K562 (cell line): ENCODE results near the gene SNX30. TPM values are rescaled to one million over a fixed set of nuclear protein-coding genes. Genes with fewer than 3 reads are reported as not detected.

Experiments
- BCL6 ChIP-seq: fragments of 250-450 bp; sonication (Bioruptor Pico); IDR thresholded peaks from 2 replicates; pipeline ENCODE4 v1.4.0; 2020
- BDP1 ChIP-seq: IDR thresholded peaks from 3 replicates; pipeline ENCODE4 v1.6.1; 2011; ENCODE audit not compliant: insufficient read length, insufficient read depth
- CGGBP1 ChIP-seq: fragments of 250-450 bp; sonication (Bioruptor Pico); IDR thresholded peaks from 2 replicates; pipeline ENCODE4 v1.9.0; 2021; ENCODE audit warnings: mild to moderate bottlenecking
- HLTF ChIP-seq: fragments of 450-650 bp; IDR thresholded peaks from 2 replicates; pipeline ENCODE4 v1.6.1; 2016
- HOMEZ ChIP-seq: fragments of 250-450 bp; sonication (Bioruptor Pico); IDR thresholded peaks from 2 replicates; pipeline ENCODE4 v1.4.0; 2020; ENCODE audit warnings: mild to moderate bottlenecking, moderate library complexity
- MAZ ChIP-seq, 2 experiments: fragments of 450-650 bp in 1 of 2; sonication (generic) in 1 of 2; formaldehyde crosslinking; IDR thresholded peaks in 1 of 2; conservative IDR thresholded peaks in 1 of 2; 2 replicates each; pipeline versions ENCODE4 v1.4.0 to v1.5.0; 2020; ENCODE audit warnings: mild to moderate bottlenecking in 1 of 2, missing genetic modification reagents in 1 of 2
- MBD1 ChIP-seq: fragments of 250-450 bp; sonication (Bioruptor Pico); IDR thresholded peaks from 2 replicates; pipeline ENCODE4 v1.8.0; 2022; ENCODE audit warnings: inconsistent platforms
- MNT ChIP-seq, 2 experiments: fragments of 450-650 bp; conservative IDR thresholded peaks; 2 replicates each; pipeline ENCODE4 v1.6.1; 2017; ENCODE audit warnings: mild to moderate bottlenecking in 2 of 2, moderate library complexity in 2 of 2
- NFATC3 ChIP-seq: fragments of 450-650 bp; IDR thresholded peaks from 2 replicates; pipeline ENCODE4 v1.6.1; 2017; ENCODE audit warnings: mild to moderate bottlenecking
- NFRKB ChIP-seq: fragments of 450-650 bp; IDR thresholded peaks from 2 replicates; pipeline ENCODE4 v1.6.1; 2016; ENCODE audit warnings: low read depth
- NFYB ChIP-seq: IDR thresholded peaks from 2 replicates; pipeline ENCODE4 v1.6.1; 2011; ENCODE audit warnings: mild to moderate bottlenecking, moderate library complexity; ENCODE audit not compliant: insufficient read length; ENCODE audit errors: extremely low read depth
- NKRF ChIP-seq: fragments of 450-650 bp; IDR thresholded peaks from 2 replicates; pipeline ENCODE4 v1.6.1; 2016; ENCODE audit warnings: borderline replicate concordance
- ZBTB7A ChIP-seq: IDR thresholded peaks from 2 replicates; pipeline ENCODE4 v1.6.1; 2011; ENCODE audit warnings: low read depth, mild to moderate bottlenecking, low read length, moderate library complexity, borderline replicate concordance; ENCODE audit not compliant: control insufficient read depth
- ZEB2 ChIP-seq: fragments of 450-650 bp; IDR thresholded peaks from 2 replicates; pipeline ENCODE4 v1.6.1; 2016
- ZFP1 ChIP-seq: fragments of 450-650 bp; formaldehyde crosslinking; IDR thresholded peaks from 2 replicates; pipeline ENCODE4 v1.4.0; 2020; ENCODE audit warnings: mild to moderate bottlenecking, mixed read lengths
- ZNF24 ChIP-seq: fragments of 450-650 bp; IDR thresholded peaks from 2 replicates; pipeline ENCODE4 v1.6.1; 2016
- ZNF644 ChIP-seq: fragments of 200-800 bp; sonication (Bioruptor generic); IDR thresholded peaks from 2 replicates; pipeline ENCODE4 v1.6.1; 2016; ENCODE audit warnings: low read depth, missing genetic modification characterization, missing compliant biosample characterization
- polyA plus RNA-seq, 8 experiments: library from polyadenylated mRNA; depleted of rRNA in 4 of 8; stranded (reverse) in 5 of 8; unstranded in 3 of 8; fragments of >200 nt; fragmentation: Nextera tagmentation in 2 of 8; fragmentation: Illumina TruSeq in 1 of 8; extraction: Ambion mirVana in 2 of 8; extraction: Trizol in 1 of 8; gene quantifications; 2 replicates each; pipeline versions ENCODE4 v1.2.1 to v1.2.3, GENCODE V29; 2011 to 2014; ENCODE audit warnings: inconsistent platforms in 1 of 8, missing spikeins in 1 of 8
- total RNA-seq, 7 experiments: library from RNA; depleted of rRNA in 6 of 7; stranded (reverse); fragments of >200 nt in 6 of 7; fragmentation: Illumina TruSeq in 2 of 7; extraction: Trizol in 2 of 7; gene quantifications; 2 replicates each; pipeline versions ENCODE4 v1.2.1 to v1.2.3, GENCODE V29; 2011 to 2021; ENCODE audit warnings: low replicate concordance in 1 of 7

Gene SNX30
- total and polyA plus RNA-seq, 9 of the 15 experiments (the other 6 are each of a cell fraction or from before 2014, with no cell fraction given): 0.76 to 5.9 (median 3.3) TPM

- TF ChIP-seq ZNF644 (tag) (no peak), ZNF24 (no peak), NFATC3 (no peak), ZFP1 (no peak), NFRKB (peak; percentile 75), CGGBP1 (0 out of 2 replicates have a peak, but pooled peaks have one; percentile 18), MBD1 (CRISPR knock-in tag) (no peak), HLTF (no peak), HOMEZ (CRISPR knock-in tag) (no peak), MAZ (CRISPR knock-in tag; conservative IDR thresholded peaks at IDR 0.05 in 1 of 2, IDR thresholded peaks at IDR 0.05 in 1 of 2) (peak; percentile 94 to 98), ZEB2 (no peak), NFYB (no peak), NKRF (peak; percentile 51; the same call in 1 of the 2 replicates), ZBTB7A (peak; percentile 36; the same call in 1 of the 2 replicates), BCL6 (no peak), MNT (conservative IDR thresholded peaks at IDR 0.05) (peak; percentile 78 to 90), BDP1 (no peak)
These were observed at the start of gene SNX30 (continued) for GRCh38 chr9:112750016-112750763.
